Stimulated activated CD4-positive, alpha-beta T cell treated with anti-CD3 and anti-CD28 coated beads, Interleukin-1b, Interleukin-23, amount 100 ng/mL, for 1 hour (primary cell): ENCODE measurements around the gene TTC28.
"Not testable (repeated sequence)": the region's sequence is repeated elsewhere in the genome, so short reads cannot be mapped to it uniquely, and the experiment has no call there.

ENCODE experiments used
- DNase-seq, 2 donors: peaks; one replicate each; pipeline ENCODE4 v3.0.0-alpha.2; 2020; ENCODE audit warnings: low read depth in 2 of 2

TTC28 gene

DNA sequence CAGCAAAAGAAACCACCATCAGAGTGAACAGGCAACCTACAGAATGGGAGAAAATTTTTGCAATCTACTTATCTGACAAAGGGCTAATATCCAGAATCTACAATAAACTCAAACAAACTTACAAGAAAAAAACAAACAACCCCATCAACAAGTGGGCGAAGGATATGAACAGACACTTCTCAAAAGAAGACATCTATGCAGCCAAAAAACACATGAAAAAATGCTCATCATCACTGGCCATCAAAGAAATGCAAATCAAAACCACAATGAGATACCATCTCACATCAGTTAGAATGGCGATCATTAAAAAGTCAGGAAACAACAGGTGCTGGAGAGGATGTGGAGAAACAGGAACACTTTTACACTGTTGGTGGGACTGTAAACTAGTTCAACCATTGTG is 188.4 kb downstream of the TTC28 start:
- not testable (repeated sequence) for DNase-seq

DNA sequence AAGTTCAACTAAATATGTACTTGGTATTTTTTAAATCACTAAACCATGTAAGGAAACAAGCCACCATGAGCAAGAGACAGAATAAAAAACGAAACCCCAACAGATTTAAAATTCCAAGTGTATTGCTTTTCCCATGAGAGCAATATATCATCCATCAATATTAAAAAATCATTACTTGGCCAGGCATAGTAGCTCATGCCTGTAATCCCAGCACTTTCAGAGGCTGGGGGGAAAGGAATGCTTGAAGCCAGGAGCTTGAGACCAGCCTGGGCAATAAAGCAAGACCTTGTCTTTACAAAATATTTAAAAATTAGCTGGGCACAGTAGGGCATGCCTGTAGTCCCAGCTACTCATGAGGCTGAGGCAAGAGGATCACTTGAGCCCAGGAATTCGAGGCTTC is 190.8 kb downstream of the TTC28 start:
- no peak for DNase-seq

GRCh38 chr22:28484662-28485061 is 195.0 kb downstream of the TTC28 start:
- DNase-seq, result no peak

DNA sequence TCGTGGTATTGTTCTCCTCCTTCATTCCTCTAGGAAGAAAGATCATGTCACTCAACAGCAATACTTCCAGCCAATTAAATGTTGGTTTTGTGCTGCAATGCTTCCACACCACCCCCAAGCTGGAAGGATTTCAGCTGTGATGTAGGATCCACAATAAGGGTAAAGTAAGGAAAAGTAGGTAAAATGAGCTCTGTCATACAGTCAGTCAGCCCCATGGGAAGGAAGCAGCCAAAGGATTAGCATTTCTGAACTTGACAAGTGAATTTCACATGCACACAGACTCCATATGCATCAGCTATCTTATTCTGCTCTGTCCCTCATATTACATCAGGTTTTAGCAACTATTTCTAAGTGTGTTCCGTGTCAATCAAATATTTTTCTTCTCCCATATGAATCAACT is 197.9 kb downstream of the TTC28 start:
- no peak for DNase-seq

DNA sequence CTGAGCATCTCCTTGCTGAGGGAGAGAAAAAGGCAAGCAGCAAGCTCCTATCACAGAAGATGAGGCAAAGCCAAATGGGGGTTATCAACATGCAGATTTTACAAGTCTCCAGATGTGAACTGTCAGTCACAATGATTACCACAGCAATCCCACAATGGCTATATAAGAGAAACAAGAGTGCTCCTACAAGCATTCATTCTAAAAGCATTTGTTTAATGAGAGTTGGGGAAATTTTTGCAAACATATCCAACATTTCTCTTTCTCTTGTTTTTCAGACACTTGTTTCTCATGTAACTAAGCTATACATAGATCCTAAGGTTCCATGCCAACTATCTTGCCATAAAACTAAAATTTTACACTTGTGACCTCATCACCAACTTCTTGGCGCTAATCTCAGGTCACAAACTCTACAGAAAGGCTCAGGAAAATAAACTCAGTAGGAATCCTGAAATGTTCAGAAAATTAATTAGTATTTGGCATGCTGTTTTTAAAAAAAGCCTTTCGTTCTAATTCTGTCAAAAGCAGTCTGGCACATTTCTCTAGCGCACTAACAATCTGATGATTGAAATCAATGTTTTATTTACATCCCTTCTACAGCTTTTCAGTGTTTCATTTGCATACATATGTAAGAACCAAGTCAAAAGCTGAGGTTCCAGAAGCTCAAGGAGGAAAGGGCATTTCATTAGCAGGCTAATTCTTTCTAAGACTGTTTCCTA is 199.5 kb downstream of the TTC28 start:
- DNase-seq, result no peak

DNA sequence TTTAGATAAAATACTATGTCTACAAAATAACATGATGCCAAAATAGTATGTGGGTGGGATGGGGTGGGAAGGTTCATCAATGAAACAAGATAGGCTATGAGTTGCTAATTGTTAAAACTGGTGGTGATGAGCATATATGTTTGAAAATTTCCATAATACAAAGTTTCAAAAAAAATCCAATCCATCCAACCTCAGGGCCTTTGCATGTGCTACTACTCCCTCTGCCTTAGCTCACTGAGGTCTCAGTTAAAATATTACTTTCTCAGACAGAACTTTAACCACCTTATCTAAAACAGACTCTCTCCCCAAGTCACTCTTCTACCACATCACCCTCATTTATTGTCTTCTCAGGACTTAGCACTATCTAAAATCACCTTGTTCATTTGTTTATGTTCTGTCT is 201.1 kb downstream of the TTC28 start:
- no peak for DNase-seq

GRCh38 chr22:28477556-28477955 is 202.1 kb downstream of the TTC28 start:
- DNase-seq, result no peak

DNA sequence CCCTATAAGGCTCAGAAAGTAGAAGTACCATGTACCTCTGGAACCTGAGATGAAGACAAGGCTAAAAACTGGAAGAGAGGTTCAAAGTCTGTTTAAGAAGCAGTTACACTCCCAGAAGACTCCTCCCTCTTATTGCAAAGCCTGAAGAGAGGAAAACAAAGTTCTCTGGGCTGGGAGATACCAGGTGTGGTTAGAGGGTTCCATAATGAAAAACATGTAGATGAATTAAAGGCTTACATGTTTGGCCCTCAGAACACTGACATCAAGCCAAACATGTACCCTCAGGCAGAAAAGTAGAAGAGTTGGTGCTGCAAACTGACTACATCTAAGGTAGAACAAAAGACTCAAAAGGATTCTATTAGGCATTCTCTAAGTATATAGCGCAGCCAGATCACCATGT is 205.3 kb downstream of the TTC28 start:
- DNase-seq, result no peak

GRCh38 chr22:28473258-28473657 is 206.4 kb downstream of the TTC28 start:
- DNase-seq, result no peak

- not testable (repeated sequence) for DNase-seq
These were observed 212.6 kb downstream of the TTC28 start for GRCh38 chr22:28467055-28467454.

DNA sequence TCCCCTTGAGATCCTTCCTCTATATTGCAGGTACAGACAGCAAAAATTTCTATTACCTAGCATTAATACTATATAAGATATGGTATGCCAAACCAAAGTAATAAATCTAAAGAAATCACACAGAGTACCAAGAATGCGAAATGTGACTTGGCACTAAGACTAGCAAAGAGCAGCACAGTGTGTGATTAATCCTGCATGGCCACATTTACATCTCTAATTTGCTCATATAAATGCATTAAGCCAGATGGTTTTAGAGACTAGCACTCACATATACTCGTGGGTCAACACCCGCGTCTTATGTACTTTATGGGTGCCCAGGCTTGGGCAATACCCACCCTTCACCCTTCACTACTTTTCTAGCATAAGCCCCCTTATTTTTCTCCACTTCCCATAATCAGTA is 213.2 kb downstream of the TTC28 start:
- DNase-seq, result no peak

- no peak for DNase-seq
These were observed 213.8 kb downstream of the TTC28 start for GRCh38 chr22:28465841-28466240.

- no peak for DNase-seq
These were observed 215.5 kb downstream of the TTC28 start for GRCh38 chr22:28464127-28464526.

- DNase-seq, result not testable (repeated sequence)
These were observed 216.2 kb downstream of the TTC28 start for GRCh38 chr22:28463408-28463807.

DNA sequence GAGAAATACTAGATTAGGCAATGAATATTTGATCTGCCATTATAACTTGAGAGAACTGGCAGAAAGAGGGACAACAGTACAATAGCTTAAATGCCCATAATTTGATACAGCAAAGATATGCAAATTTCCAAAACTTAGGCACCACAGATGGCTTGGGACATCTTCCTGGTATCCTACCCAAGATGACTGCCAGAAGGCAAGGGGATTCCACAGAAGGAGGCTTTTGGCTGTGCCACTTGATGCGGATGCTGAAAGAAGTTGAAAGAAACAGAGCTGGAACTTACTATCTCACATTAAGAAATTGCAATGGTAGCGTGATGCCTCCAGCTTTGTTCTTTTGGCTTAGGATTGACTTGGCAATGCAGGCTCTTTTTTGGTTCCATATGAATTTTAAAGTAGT is 216.7 kb downstream of the TTC28 start:
- no peak for DNase-seq

DNA sequence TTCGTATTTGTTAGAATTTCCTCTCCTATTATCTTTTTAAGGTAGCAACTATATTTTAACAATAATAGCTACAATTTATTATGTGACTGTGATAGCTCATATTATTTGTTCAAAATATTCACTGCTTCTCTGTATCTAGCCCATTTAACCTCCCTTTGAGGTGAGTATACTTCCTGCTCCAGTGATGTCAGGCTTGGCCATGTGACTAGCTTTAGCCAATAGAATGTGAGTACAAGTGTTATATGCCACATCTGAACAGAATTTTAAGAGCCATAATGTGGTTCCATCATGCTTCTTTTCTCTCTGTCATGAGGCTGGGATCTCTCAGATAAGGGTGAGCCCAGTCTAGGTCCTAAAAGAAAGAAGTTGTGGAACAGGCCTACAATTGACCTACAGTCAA is 217.6 kb downstream of the TTC28 start:
- DNase-seq, result no peak

DNA sequence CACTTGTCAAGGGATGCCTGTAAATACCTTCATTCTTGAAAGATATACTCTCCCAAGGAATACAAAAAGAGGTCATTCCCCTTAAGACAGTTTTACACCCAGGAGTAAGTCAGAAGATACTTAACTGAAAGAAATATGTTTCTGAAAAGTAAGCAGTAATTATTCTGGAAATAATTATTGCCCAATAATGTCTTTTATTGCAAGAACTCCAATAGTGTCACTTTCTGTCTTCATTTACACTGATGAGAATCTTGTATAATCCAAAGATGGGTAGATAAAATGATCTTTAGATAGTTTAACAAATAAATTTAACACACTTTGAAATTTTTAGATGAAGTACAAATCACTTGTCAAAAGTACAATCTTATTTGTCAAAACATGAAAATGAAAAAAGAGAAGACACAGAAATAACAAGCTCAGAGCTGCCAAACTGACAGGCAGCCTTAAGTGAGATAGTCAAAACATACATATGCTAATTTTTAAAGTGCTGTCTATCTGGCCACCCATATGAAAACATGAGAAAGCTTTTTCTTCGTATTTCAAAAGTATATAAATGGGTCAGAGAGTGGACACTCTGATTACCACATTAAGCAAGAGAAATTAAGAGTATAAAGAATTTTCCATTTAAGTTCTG is 225.1 kb downstream of the TTC28 start:
- no peak for DNase-seq

GRCh38 chr22:28450109-28450508 is 229.5 kb downstream of the TTC28 start:
- no peak for DNase-seq

DNA sequence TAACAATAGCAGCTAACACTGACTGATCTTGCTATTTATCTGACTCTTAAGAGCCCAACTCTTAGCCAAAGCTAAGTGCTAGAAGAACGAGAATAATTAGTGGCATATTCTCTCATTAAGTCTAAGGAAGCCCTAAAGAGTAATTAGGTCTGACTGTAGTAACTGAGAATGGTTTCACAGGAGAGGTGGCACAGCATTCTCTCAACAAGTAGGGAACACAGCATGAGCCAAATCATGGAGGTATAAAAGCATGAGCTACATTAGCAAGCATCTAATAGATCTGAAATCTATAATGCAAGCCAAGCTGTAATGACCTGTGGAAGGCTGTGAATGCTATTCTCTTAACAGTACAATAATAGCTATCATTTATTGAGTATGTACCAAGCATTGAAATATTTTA is 230.6 kb downstream of the TTC28 start:
- DNase-seq, result no peak

DNA sequence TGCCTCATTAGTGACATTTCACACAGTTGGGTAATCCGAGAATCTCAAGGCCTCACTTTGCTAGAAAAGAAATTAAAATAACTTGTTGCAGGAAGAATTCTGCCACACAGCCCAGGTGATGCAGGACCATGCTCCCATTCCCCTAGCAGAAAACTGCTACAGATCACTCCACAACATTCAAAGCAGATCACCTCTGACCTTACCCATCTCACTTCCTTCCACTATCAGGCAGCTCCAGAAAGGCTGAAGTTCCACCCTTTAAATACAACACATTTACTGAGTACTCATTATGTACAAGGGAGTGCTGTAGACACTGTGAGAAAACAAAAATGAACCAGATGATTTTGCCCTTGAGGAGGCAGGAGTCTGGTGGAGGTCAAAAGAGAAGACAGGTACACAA is 231.0 kb downstream of the TTC28 start:
- DNase-seq, result no peak

DNA sequence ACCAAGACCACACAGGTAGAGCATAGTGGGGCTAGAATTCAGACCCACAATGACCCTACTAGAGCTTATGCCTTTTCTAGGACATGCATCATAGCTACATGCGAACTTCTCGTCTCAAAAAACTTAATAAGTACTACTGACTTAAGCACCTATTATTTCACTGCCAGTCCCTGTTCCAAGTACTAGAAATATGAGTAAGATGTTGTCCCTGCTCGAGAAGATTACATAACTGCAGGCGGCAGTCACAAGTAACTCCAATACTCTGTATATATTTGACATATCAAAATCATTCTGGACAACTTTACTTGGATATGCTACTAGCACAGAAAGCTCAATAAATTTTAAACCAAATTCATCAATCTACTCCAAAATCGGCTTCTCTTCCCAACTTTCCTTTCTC is 235.0 kb downstream of the TTC28 start:
- DNase-seq, result no peak

- no peak for DNase-seq
These were observed 236.1 kb downstream of the TTC28 start for GRCh38 chr22:28443526-28443876.

DNA sequence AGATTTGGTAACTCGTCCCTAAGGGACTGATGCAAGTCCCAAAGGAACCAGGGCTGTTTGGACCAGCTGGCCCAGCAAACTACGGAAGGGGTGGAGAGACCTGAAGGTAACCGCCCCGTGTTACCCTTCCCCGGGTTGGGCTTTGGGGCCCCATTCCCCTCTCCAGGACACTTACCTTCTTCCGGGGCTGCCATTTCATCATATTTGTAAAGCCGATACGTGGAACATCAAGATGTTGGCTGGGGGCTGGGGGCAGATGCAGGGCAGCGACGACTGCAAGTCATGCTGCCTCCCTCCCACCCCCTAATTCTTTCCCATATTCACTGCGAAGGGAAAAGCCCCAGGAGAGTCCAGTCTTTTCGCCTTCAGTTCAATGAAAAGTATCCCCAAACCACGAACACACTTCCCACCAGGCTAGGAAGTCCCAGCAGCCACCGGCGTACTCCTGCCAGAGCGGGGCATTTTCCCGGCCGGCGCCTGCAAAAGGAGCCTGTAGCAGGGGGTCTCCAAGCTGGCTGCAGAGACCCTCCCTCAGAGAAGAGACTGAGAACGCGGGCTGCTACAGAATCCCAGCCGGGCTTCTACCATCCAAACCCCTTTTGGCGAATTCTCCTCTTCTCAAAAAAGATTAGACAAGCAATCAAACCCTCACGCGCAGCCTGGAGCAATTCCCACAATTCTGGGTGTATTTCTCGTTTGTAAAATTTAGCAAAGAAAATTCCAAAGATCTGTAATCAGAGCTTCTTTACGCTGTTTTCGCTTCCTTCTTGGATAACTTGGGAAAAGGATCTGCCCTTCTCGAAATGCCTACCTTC is 236.7 kb downstream of the TTC28 start:
- DNase-seq, result no peak
